ENCODE measurements around the gene MYBBP1A.
"Not testable (repeated sequence)": the region's sequence is repeated elsewhere in the genome, so short reads cannot be mapped to it uniquely, and the experiment has no call there.

Gene MYBBP1A

GRCh38 chr17:4554997-4555799 lies at the start of gene MYBBP1A:
MYBBP1A (minus strand) TSS chr17:4555384; CDS start chr17:4555324, 60 bp downstream.
- DNase-seq (ENCODE audit: low read depth in 2 of 2) = peak; percentile 93 to 94

- DNase-seq (ENCODE audit: low read depth in 2 of 2) = not testable (repeated sequence)
Observed at GRCh38 chr17:4604736-4605135, 49.6 kb upstream of the MYBBP1A start.

- no peak for DNase-seq (ENCODE audit: low read depth in 2 of 2)
Observed at GRCh38 chr17:4604111-4604644, 49.0 kb upstream of the MYBBP1A start.

GRCh38 chr17:4602041-4602440 lies 46.9 kb upstream of the MYBBP1A start:
- no peak for DNase-seq (ENCODE audit: low read depth in 2 of 2)

- DNase-seq (ENCODE audit: low read depth in 2 of 2) = no peak
Observed at GRCh38 chr17:4601326-4601725, 46.1 kb upstream of the MYBBP1A start.

- no peak for DNase-seq (ENCODE audit: low read depth in 2 of 2)
Observed at GRCh38 chr17:4600563-4600962, 45.4 kb upstream of the MYBBP1A start.

- DNase-seq (ENCODE audit: low read depth in 2 of 2) = no peak
Observed at GRCh38 chr17:4599505-4600281, 44.5 kb upstream of the MYBBP1A start.

GRCh38 chr17:4598776-4599504 lies 43.8 kb upstream of the MYBBP1A start:
- no peak for DNase-seq (ENCODE audit: low read depth in 2 of 2)

- DNase-seq (ENCODE audit: low read depth in 2 of 2) = no peak
Observed at GRCh38 chr17:4597975-4598374, 42.8 kb upstream of the MYBBP1A start.

GRCh38 chr17:4596636-4597380 lies 41.6 kb upstream of the MYBBP1A start:
- DNase-seq (ENCODE audit: low read depth in 2 of 2) = no peak

- not testable (repeated sequence) for DNase-seq (ENCODE audit: low read depth in 2 of 2)
Observed at GRCh38 chr17:4595685-4596342, 40.6 kb upstream of the MYBBP1A start.

GRCh38 chr17:4594931-4595684 lies 39.9 kb upstream of the MYBBP1A start:
- DNase-seq (ENCODE audit: low read depth in 2 of 2) = no peak

GRCh38 chr17:4594406-4594805 lies 39.2 kb upstream of the MYBBP1A start:
- no peak for DNase-seq (ENCODE audit: low read depth in 2 of 2)

GRCh38 chr17:4593021-4593421 lies 37.8 kb upstream of the MYBBP1A start:
- DNase-seq (ENCODE audit: low read depth in 2 of 2) = no peak

- DNase-seq (ENCODE audit: low read depth in 2 of 2) = no peak
Observed at GRCh38 chr17:4592240-4593005, 37.2 kb upstream of the MYBBP1A start.

GRCh38 chr17:4591529-4591928 lies 36.3 kb upstream of the MYBBP1A start:
- DNase-seq (ENCODE audit: low read depth in 2 of 2) = no peak

- DNase-seq (ENCODE audit: low read depth in 2 of 2) = no peak
Observed at GRCh38 chr17:4590981-4591453, 35.8 kb upstream of the MYBBP1A start.

GRCh38 chr17:4590042-4590441 lies 34.9 kb upstream of the MYBBP1A start:
- DNase-seq (ENCODE audit: low read depth in 2 of 2) = not testable (repeated sequence)
